H9 (cell line): ENCODE measurements around the gene PRDM1. TPM values are rescaled to one million over a fixed set of nuclear protein-coding genes. Genes with fewer than 3 reads are reported as not detected.

Source experiments
- DNase-seq: peaks from one replicate; pipeline ENCODE4 v3.0.0-alpha.2; 2017
- H2AFZ ChIP-seq: one replicate; pipeline ENCODE4 v1.6.1; 2013; ENCODE audit warnings: mild to moderate bottlenecking, low read length, control low read depth, moderate library complexity
- H2AK5ac ChIP-seq: 2 replicates; pipeline ENCODE4 v1.6.1; 2013; ENCODE audit warnings: low read length, control low read depth, mixed read lengths; ENCODE audit not compliant: insufficient read length
- H2BK120ac ChIP-seq: one replicate; pipeline ENCODE4 v1.6.1; 2013; ENCODE audit warnings: low read depth, mild to moderate bottlenecking, low read length, control low read depth, inconsistent platforms; ENCODE audit not compliant: poor library complexity, severe bottlenecking
- H2BK12ac ChIP-seq: 2 replicates; pipeline ENCODE4 v1.6.1; 2013; ENCODE audit warnings: low read length, control low read depth, mixed read lengths, low read depth; ENCODE audit not compliant: insufficient read length
- H2BK15ac ChIP-seq: 2 replicates; pipeline ENCODE4 v1.6.1; 2013; ENCODE audit warnings: low read depth, low read length, control low read depth
- H2BK20ac ChIP-seq: one replicate; pipeline ENCODE4 v1.6.1; 2013; ENCODE audit warnings: low read depth, mild to moderate bottlenecking, low read length, control low read depth, inconsistent platforms; ENCODE audit not compliant: poor library complexity, severe bottlenecking
- H2BK5ac ChIP-seq: 2 replicates; pipeline ENCODE4 v1.6.1; 2013; ENCODE audit warnings: low read length, control low read depth, mixed read lengths; ENCODE audit not compliant: insufficient read length
- H3K14ac ChIP-seq: 2 replicates; pipeline ENCODE4 v1.6.1; 2013; ENCODE audit warnings: low read length, control low read depth; ENCODE audit not compliant: insufficient read depth
- H3K18ac ChIP-seq: 2 replicates; pipeline ENCODE4 v1.6.1; 2013; ENCODE audit warnings: low read depth, mild to moderate bottlenecking, mixed read lengths, low read length, control low read depth; ENCODE audit not compliant: insufficient read length
- H3K23ac ChIP-seq: 2 replicates; pipeline ENCODE4 v1.6.1; 2013; ENCODE audit warnings: low read length, control low read depth, mixed read lengths, low read depth; ENCODE audit not compliant: insufficient read length
- H3K23me2 ChIP-seq: 2 replicates; pipeline ENCODE4 v1.6.1; 2013; ENCODE audit warnings: low read depth, mild to moderate bottlenecking, mixed read lengths, low read length, control low read depth; ENCODE audit not compliant: insufficient read length, poor library complexity, severe bottlenecking
- H3K27ac ChIP-seq: 2 replicates; pipeline ENCODE4 v1.5.1; 2013; ENCODE audit warnings: low read length, control low read depth, mixed read lengths, low read depth; ENCODE audit not compliant: insufficient read length
- H3K27me3 ChIP-seq: 2 replicates; pipeline ENCODE4 v1.6.1; 2013; ENCODE audit warnings: low read length, control low read depth, inconsistent platforms; ENCODE audit not compliant: insufficient read depth
- H3K4ac ChIP-seq: 2 replicates; pipeline ENCODE4 v1.6.1; 2013; ENCODE audit warnings: low read depth, mild to moderate bottlenecking, control low read depth, inconsistent platforms, low read length, moderate library complexity
- H3K4me1 ChIP-seq: 2 replicates; pipeline ENCODE4 v1.6.1; 2013; ENCODE audit warnings: low read length, control low read depth, inconsistent platforms; ENCODE audit not compliant: insufficient read depth
- H3K4me2 ChIP-seq: 2 replicates; pipeline ENCODE4 v1.6.1; 2013; ENCODE audit warnings: low read length, control low read depth, mixed read lengths; ENCODE audit not compliant: insufficient read length, insufficient read depth
- H3K56ac ChIP-seq: 2 replicates; pipeline ENCODE4 v1.6.1; 2013; ENCODE audit warnings: low read depth, mild to moderate bottlenecking, mixed read lengths, low read length, control low read depth; ENCODE audit not compliant: insufficient read length
- H3K79me1 ChIP-seq: 2 replicates; pipeline ENCODE4 v1.6.1; 2013; ENCODE audit warnings: low read depth, mild to moderate bottlenecking, moderate library complexity, low read length, control low read depth, inconsistent platforms; ENCODE audit not compliant: insufficient read depth, poor library complexity, severe bottlenecking
- H3K79me2 ChIP-seq: 2 replicates; pipeline ENCODE4 v1.6.1; 2013; ENCODE audit warnings: low read length, control low read depth, inconsistent platforms; ENCODE audit not compliant: insufficient read depth
- H3K9ac ChIP-seq: 2 replicates; pipeline ENCODE4 v1.6.1; 2013; ENCODE audit warnings: low read length, control low read depth, mixed read lengths; ENCODE audit not compliant: insufficient read length; ENCODE audit errors: extremely low read depth
- H3K9me3 ChIP-seq: one replicate; pipeline ENCODE4 v1.6.1; 2013; ENCODE audit warnings: low read depth, low read length, inconsistent platforms; ENCODE audit not compliant: control insufficient read depth
- H3T11ph ChIP-seq: one replicate; pipeline ENCODE4 v1.6.1; 2013; ENCODE audit warnings: mild to moderate bottlenecking, low read length, control low read depth, inconsistent platforms
- H4K20me1 ChIP-seq: one replicate; pipeline ENCODE4 v1.6.1; 2013; ENCODE audit not compliant: control insufficient read depth, insufficient read length, insufficient read depth
- H4K5ac ChIP-seq: 2 replicates; pipeline ENCODE4 v1.6.1; 2013; ENCODE audit warnings: low read depth, mild to moderate bottlenecking, mixed read lengths, low read length, control low read depth; ENCODE audit not compliant: insufficient read length
- H4K8ac ChIP-seq: replicated peaks from 2 replicates; pipeline ENCODE4 v1.6.1; 2013; ENCODE audit warnings: low read length, control low read depth, mixed read lengths, low read depth; ENCODE audit not compliant: insufficient read length
- H4K91ac ChIP-seq: 2 replicates; pipeline ENCODE4 v1.6.1; 2013; ENCODE audit warnings: low read depth, mild to moderate bottlenecking, moderate library complexity, mixed read lengths, low read length, control low read depth; ENCODE audit not compliant: insufficient read length
- H3K27ac Mint-ChIP-seq, 3 experiments: 2 replicates in 2 of 3; 3 replicates in 1 of 3; pipeline ENCODE4 v1.8.0; 2020 to 2021; ENCODE audit warnings: mixed read lengths in 3 of 3, mild to moderate bottlenecking in 1 of 3, moderate library complexity in 1 of 3
- H3K27me3 Mint-ChIP-seq: 2 replicates; pipeline ENCODE4 v1.8.0; 2021; ENCODE audit warnings: low read depth, mild to moderate bottlenecking, moderate library complexity, mixed read lengths
- H3K36me3 Mint-ChIP-seq, 3 experiments: 2 replicates in 2 of 3; 3 replicates in 1 of 3; pipeline ENCODE4 v1.8.0; 2020 to 2021; ENCODE audit warnings: low read depth in 3 of 3, mixed read lengths in 3 of 3; ENCODE audit not compliant: insufficient read depth in 1 of 3
- H3K4me1 Mint-ChIP-seq, 2 experiments: 2 replicates each; pipeline ENCODE4 v1.8.0; 2020; ENCODE audit warnings: mixed read lengths in 2 of 2
- H3K4me3 Mint-ChIP-seq, 2 experiments: 2 replicates in 1 of 2; 3 replicates in 1 of 2; pipeline ENCODE4 v1.8.0; 2020 to 2021; ENCODE audit warnings: mild to moderate bottlenecking in 2 of 2, mixed read lengths in 2 of 2, moderate library complexity in 1 of 2
- H3K9me3 Mint-ChIP-seq, 2 experiments: 2 replicates in 1 of 2; 3 replicates in 1 of 2; pipeline ENCODE4 v1.8.0; 2020; ENCODE audit warnings: mild to moderate bottlenecking in 2 of 2, mixed read lengths in 2 of 2, moderate library complexity in 1 of 2
- WGBS: extraction: QIAGEN DNeasy Blood & Tissue Kit; methylation state at CpG from one replicate; pipeline ENCODE4 v1.1.7; 2013; ENCODE audit warnings: missing lambda C conversion rate, low lambda C conversion rate, mixed read lengths; ENCODE audit not compliant: insufficient read length; ENCODE audit errors: extremely low coverage; 5-methylcytosine and 5-hydroxymethylcytosine counted together
- total RNA-seq: library from RNA; stranded (reverse); gene quantifications from 2 replicates; pipeline ENCODE4 v1.2.1, GENCODE V29; 2021
- TF ChIP-seq, protein P1 (sequence below): fragments of 200-600 bp; sonication (generic); conservative IDR thresholded peaks from 3 replicates; pipeline ENCODE4 v1.8.0; 2021; ENCODE audit warnings: antibody characterized with exemption, mild to moderate bottlenecking

PRDM1 gene
- total RNA-seq, 1 experiment from 2014 or later, result 2.9 TPM

DNA sequence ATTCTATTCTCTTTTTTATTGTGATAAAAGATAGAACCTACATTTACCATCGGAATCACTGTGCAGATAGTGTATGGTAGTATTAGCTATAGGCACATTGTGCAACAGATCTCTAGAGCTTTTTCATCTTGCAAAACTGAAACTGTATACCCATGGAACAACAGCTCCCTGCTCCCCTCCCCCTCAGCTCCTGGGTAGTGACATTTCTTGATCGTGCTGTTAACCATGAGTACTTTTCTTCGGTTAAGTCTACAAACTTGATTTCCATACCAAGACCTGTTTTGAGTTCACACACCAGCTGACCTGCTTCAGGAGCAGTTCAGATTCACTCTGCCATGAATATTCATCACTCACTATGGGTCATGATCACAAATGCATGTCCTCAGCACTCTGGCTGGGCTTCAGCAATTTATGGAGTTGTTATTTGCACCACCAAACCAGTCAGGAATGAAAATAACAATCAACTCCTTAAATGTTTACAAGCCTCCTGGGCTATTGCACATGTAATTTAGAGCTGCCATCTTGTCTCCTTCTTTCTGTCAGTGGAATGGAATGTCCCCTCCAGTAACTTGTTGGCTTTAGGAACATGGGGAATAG lies 32.8 kb downstream of the PRDM1 start:
- no peak overlapping the region for H3K14ac ChIP-seq
- no peak overlapping the region for H3K18ac ChIP-seq
- H4K8ac ChIP-seq, result no peak overlapping the region
- H3K9me3 ChIP-seq, result no peaks in the 10 kb centered on the region
- no peak overlapping the region for H4K91ac ChIP-seq
- no peak overlapping the region for H2BK12ac ChIP-seq
- no peaks in the 10 kb centered on the region for H3K27me3 ChIP-seq
- no peak overlapping the region for H3K56ac ChIP-seq
- Mint-ChIP-seq H3K27ac (no peak overlapping the region), H3K4me1 (peaks cover 4 to 10% of the 10 kb centered on the region in 2 experiments; a peak in 3 of 4 replicates), H3K4me3 (no peak overlapping the region), H3K27me3 (peaks cover 1% of the 10 kb centered on the region; the same call in 1 of the 2 replicates), H3K36me3 (no peaks in the 10 kb centered on the region; a peak in 1 of 7 replicates), H3K9me3 (no peaks in the 10 kb centered on the region)
- H3T11ph ChIP-seq, result no peak overlapping the region
- H2BK120ac ChIP-seq, result no peak overlapping the region
- H2BK20ac ChIP-seq, result no peak overlapping the region
- H3K23me2 ChIP-seq, result no peaks in the 10 kb centered on the region
- no peak overlapping the region for H2BK15ac ChIP-seq
- H3K79me2 ChIP-seq, result no peaks in the 10 kb centered on the region
- no peak overlapping the region for H2AK5ac ChIP-seq
- TF ChIP-seq, protein P1, sequence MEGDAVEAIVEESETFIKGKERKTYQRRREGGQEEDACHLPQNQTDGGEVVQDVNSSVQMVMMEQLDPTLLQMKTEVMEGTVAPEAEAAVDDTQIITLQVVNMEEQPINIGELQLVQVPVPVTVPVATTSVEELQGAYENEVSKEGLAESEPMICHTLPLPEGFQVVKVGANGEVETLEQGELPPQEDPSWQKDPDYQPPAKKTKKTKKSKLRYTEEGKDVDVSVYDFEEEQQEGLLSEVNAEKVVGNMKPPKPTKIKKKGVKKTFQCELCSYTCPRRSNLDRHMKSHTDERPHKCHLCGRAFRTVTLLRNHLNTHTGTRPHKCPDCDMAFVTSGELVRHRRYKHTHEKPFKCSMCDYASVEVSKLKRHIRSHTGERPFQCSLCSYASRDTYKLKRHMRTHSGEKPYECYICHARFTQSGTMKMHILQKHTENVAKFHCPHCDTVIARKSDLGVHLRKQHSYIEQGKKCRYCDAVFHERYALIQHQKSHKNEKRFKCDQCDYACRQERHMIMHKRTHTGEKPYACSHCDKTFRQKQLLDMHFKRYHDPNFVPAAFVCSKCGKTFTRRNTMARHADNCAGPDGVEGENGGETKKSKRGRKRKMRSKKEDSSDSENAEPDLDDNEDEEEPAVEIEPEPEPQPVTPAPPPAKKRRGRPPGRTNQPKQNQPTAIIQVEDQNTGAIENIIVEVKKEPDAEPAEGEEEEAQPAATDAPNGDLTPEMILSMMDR, result no peak
- no peak overlapping the region for H3K27ac ChIP-seq
- no CpG with 5 or more reads among the region's 3 CpGs for WGBS
- H3K4me2 ChIP-seq, result no peak overlapping the region
- DNase-seq, result no peak
- no peak overlapping the region for H3K23ac ChIP-seq
- H3K9ac ChIP-seq, result no peak overlapping the region
- H3K4me1 ChIP-seq, result peaks cover 4% of the 10 kb centered on the region; the same call in 1 of the 2 replicates
- no peak overlapping the region for H3K4ac ChIP-seq
- H2BK5ac ChIP-seq, result no peak overlapping the region
- H3K79me1 ChIP-seq, result no peaks in the 10 kb centered on the region
- no peak overlapping the region for H4K5ac ChIP-seq
- no peaks in the 10 kb centered on the region for H4K20me1 ChIP-seq
- no peak overlapping the region for H2AFZ ChIP-seq
